Activated CD4-positive, CD25-positive, alpha-beta regulatory T cell treated with anti-CD3 and anti-CD28 coated beads, Interleukin-2, amount 50 U/mL, for 72 hours (primary cell): ENCODE measurements around the gene TTLL11.

Experiments used
- DNase-seq: peaks from one replicate; pipeline ENCODE4 v3.0.0; 2021

The TTLL11 gene

DNA sequence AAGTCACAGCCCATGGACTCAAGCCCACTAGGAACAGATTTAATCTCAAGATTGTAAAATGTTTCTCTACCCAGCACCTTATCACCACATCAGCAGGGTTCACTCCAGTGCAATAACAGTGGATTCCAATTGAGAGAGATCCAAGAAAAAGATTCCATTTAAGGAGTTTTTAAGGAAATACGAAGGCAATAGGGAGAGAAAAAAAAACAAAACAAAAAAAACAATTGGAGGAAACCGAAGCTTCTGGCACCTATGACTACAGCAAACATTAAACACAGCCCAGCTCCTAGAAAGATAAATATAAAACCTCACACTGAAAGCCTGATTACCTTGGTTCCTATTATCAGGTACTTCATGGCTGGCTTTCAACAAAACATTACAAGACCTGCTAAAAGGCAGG lies 249.0 kb downstream of the TTLL11 start:
- DNase-seq, result no peak

DNA sequence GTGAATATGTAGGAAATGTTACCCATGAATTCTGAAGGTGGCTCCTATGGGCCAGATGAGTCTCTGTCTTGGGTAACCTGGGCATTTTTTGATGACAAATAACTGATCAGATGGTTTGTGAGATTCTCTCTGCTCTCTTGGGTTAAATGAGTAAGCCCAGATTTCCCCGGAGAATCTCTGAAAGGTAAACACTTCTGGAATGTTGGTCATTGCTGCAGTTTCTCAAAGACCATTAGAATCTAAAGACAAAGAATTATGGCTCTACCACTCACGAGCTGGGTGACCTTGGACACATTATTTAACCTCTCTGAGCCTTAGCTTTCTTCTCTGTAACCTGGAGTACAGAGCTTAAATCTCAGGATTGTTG lies 250.5 kb downstream of the TTLL11 start:
- no peak for DNase-seq

DNA sequence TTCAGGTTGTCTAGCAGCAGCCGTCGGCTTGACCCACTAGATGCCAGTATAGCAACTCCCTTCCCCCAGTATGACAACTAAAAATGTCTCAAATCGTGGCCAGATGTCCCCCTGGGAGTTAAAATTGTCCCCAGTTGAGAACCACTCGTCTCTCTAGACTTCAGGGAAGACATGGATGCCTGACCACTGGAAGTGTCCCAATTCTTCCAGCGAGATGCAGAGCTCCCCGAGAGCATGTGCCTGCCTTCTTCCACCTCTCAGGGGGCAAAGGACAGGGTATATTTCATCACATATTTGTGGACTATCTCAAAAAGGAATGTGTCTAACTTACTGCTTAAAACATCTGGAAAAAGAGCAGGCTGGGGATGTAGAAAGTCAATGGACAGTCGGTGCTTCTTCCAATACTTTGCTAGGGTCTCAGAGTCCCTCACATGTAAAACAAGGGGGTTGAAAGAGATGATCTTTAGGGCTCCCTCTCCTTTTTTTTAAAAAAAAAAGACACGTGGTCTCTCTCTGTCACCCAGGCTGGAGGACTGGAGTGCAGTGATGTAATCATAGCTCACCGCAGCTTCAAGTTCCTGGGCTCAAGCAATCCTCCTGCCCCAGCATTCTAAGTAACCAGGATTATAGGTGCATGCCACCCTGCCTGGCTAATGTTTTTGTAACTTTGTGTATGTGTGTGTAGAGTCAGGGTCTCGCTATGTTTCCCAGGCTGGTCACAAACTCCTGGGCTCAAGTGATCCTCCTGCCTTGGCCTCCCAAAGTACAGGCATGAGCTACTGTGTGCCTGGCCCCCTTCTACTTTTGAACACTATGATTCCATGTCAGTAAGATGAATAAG lies 251.1 kb downstream of the TTLL11 start:
- DNase-seq, result no peak

DNA sequence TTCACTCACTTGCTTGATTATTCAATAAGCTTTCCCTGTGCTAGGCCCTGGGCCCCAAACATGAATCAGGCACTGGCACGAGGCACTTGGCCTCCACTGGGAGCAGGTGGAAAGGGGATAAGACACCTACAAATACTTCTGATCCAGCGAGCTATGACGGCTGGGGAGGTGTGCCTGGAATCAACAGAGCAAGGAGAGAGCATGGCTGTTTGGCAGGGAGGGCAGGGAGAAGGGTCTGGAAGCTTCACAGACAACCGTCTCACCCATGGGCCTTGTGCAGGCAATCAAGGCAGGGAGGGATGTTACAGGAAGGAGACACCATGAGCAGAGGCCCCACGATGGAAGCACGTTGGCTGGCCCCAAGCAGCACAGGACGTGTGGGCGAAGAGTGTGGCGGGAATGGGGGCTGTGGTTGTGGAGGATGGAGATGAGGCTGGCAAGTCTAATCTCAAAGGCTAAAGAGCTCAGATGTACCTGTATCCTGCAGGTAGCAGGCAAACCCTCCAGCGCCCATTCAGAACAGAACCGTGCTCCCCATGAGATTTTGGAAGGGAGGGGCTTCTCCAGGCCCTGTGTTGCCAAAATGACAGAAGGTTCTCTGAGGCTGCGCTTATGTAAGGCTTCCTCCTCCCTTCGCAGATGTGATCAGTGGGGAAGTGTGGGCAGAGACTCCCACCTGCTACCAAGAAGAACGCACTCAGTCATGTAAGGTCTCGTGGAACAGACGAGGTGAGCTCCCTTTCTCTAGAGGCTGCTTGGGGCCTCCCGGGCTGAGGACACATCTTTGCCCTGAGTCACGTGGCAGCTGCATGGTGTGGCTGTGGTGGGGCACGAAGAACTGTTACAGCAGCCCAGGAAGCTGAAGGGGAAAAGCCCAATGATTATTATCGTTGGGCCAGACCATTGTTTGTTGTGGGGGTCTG lies 252.0 kb downstream of the TTLL11 start:
- DNase-seq, result no peak

DNA sequence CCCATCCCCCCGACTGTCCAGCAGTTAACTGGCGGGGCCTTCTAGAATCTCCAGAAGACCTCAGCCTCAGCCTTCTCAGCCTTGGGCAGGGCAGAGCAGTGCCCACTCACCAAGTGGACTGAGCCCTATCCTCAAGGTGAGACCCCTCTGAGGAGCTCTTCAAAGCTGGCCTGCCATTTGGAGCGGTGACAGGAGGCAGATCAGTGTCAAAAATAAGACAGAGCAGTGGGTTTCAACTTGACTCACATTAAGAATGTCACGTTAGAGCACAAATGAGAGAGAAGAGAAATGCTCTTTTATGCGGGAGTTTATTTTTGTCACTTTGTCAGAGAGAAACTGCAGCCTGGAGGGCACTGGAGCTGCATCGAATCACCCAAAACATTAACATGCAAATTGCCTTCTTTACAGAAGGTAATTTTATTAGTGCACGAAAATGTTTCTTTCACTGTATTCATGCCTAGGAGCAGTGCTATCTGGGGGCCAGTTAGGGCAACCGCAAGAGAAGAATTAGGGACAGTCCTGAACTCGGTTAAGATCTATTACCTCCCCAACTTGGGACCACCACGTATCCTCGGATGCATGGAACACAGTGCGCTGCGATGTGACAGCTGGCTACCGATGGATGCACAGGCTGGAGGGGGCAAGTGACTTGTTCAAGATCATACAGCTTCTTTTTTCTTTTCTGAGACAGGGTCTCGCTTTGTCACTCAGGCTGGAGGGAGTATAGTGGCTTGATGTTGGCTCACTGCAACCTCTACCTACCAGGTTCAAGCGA lies 253.2 kb downstream of the TTLL11 start:
- no peak for DNase-seq

DNA sequence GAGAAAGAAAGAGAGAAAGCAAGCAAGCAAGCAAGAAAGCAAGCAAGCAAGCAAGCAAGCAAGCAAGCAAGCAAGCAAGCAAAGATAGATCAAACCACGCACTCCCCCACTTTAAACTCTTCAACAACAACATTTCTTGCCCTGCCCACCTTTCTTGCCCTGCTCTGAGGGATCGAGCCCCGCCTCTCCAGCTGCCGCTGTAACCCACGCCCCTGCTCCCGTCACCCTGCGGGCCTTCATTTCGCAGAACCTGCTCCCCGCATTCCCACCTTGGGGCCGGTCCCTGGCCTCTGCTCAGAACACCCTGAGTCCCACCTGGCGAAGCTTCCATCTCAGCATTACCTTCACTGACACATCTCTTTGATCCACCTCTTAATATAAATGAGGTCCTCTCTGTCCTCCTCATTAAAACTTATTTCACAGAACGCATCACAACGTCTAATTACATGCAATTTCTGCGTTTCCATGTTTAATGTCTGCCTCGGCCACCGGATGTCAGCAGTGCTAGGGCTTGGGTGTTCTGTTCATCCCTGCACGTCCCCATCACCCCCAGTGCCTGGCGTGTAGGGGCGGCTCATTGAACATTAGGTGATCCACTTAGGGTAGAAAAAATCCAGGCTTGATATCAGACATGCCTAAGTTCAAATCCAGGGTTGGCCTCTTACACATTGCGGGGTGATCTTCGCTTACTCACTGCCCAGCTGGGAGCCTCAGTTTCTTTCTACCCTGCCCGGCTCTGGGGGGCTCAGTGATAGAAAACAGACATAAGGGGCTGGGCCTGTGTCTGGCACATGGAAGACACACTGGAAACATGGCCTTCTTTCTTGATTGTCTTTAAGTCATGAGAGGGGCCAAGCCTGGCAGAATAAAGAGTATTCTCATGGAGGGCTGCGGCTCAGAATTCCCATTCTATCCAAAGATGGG lies 254.1 kb downstream of the TTLL11 start:
- peak; percentile 33 for DNase-seq

DNA sequence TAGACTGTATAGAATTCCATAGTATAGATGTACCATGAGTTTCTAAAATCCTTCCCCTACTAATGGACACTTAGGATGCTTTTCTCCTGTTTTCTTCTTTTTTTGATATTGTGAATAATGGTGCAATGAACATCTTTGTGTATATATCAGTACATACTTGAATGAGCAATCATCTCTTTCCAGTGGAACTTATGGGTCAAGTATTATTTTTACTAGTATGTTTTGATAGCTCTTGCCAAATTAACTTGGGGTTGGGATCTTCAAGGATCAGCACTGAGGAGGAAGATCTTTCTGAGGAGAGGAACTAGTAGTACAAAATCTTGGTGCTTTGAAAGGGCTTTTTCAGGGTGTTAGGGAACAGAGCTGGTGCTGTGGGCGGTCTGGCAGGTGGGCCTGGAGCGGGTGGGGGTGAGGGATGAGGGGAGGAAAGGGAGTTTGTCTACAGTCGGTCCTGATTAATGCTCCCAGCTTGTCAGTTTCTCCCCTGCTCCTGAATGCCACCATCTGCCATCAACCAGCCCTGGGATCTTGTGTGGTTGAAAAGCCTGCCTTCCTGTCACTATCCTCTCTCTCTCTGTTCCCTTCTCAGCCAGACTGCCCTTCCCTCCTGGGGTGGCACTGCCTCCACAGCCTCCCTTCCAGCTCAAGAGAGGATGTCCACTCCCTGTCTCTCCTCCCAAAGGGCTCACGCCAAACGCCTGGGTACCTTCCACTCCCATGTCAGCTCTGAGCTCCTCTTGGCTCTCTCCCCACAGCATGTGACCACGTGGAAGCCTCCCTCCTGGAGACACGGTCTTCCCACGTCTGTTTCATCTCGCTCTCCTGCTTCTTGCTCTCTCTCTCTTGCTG lies 255.8 kb downstream of the TTLL11 start:
- peak; percentile 25 for DNase-seq

DNA sequence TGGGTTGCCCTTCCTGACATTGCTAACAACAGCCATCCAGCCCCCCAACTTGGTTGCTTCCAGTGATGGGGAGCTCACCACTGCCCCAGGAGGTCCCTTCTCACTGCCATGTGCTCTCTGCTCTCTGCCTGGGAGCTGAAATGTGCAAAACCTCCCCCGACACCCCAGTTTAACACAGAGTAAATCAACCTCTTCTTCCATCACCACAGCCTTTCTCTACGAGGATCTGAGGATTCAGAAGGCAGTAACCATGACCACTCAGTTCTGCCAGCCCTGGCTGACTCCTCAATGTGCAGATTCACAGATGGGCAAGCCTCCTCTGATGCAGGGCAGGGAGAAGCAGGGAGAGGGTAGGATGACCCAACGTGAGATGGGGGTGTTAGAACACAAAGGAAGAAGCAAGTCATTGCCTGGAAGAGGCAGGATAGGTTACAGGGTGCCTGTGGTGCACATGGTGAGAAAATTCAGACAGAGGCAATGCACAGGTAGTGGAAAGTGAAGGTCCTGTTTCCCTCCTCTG lies 256.7 kb downstream of the TTLL11 start:
- DNase-seq, result peak; percentile 21

DNA sequence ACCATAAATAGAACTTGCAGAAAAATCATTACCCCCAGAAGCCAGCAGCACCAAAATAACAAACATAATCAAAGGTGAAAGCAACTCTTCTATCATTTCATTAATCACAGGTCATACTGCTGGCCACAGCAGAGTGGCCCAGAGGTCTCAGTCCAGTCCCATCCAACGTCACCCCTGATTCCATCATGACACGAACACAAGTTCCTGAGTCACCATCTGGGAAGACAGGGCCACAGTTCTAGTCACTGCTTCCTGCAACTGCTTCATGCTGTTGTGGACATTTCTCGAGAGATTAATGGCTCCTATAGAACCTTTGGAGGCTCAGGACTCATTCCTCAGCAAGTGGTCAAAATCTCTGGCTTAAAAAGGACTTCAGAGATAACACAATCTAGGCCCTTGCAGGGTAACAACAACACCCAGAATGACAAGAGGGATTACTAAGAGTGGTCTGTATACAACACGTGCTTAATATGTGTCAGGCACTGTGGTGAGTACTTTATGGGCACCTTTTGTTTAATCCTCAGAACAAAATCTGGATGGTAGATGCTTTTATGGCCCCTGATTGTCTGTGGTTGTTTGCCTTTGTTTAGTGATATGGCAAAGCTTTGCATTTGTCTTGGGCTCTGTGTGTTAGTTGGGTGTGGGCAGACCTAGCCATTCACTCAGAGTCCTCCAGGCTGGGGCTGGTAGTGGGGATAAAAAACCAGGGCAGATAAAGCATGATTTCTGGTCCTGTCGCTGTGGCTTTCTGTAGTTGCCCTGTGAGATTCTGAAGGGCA lies 257.3 kb downstream of the TTLL11 start:
- DNase-seq, result no peak

DNA sequence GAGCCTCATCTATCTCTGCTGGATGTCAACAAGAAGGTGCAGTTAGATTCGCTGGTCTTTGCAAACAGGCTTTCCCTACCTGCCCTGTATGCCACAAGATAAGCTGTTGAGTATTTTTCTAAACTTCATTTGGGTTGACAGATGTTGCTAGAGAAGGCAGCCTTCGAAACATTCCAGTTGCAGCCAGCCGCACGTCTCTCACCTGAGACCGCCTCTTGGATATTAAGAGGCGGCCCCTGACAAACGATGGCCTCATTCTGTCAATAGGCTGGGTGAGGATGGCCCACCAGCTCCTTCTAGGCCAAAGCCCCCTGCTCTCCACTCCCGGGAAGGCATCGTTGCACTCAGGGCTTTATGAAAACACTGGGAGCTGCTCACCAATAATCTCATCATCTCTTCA lies 260.0 kb downstream of the TTLL11 start:
- no peak for DNase-seq

DNA sequence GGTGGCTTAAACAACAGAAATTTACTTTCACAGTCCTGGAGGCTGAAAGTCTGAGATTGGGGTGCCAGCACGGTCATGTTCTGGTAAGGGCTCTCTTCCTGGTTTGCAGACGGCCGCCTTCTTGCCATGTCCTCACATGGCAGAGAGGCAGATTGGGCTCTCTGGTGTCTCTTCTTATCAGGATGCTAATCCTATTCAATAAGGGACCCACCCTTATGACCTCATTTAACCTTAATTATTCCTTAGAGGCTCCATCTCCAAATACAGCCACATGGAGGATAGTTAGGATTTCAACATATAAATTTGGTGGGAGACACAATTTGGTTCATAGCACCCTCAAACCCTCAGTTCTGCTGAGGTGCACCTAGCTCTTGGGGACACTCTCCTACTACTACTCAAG lies 261.2 kb downstream of the TTLL11 start:
- no peak for DNase-seq

DNA sequence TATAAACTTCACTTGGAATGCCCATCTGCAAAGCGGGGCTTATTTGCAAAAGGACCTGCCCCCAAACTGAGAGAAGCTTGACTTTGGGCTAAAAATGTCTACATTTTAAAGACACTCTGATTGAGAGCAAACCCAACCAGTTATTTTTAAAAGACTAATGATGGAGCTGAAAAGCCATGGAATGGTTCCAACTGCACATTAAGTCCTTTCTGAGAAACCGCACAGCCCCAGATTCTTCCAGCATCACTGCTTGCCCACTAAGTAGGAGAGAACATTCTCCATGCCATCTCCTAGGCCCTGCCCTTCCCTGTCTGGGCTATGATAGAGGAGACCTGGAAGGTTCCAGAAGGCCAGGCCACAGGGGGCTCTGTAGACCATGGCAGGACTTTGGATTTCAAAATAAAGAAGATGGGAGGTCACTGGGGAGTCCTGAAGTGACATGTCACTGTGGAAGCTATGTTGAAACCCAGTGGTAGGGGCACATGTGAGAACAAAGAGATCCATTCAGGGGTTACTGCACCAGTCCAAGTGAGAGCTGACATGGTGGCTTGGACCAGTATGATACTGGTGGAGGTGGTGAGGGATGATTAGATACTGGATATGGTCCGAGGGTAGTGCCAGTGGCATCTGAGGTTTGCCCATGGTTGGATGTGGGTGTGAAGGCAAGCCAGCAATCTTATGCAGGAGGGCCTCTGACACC lies 262.5 kb downstream of the TTLL11 start:
- DNase-seq, result no peak

DNA sequence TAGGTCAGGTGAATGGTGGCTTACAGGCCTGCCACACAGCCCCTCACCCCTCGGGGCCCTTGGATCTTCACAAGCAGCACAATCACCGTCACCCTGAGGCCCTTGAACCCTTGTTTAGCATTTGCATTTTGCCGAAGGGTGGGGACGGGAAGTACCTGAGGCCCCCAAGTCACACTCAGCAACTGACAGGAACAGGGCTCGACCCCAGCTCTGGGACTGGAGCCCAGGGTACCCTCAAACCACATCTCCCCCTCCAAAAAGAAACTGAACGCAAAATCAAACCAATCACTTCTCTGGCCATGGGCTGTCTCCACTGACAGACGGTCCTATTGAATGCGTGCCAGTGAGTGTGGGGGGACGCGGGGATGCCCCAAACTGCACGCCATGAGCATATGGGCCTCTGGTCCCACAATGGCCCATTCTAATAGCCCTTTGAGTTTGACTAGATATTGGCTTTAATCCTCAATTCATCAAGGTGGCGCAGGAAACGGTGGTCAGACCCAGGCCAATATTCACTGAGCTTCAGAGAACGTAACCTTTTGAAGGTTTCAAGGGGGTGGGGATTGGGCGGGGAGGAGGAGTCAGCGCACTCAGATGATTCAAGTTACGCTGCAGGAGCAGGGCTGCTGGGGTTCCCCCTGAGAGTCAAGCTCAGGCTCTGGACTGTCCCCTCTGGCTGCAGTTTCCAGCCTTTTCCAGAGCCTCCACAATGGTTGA lies 265.7 kb downstream of the TTLL11 start:
- peak; percentile 28 for DNase-seq

DNA sequence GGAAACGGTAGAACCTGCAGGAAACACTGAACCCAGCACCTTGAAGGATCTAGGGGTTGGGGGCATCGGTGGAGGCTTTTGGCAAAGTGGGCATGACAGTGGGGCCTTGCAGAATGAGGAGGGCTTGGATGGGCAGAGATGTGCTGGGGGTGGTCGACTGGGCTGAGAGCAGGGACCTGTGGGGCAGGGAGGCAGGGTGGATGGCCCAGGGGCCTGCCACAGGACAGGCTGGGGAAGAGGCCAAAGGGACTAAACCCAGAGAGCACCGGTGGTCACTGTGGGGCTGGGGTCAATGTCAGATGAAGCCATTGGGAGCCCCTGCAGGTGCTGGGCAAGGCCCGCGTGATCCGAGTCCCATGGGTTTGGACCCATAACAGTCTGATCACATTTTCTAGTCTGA lies 266.4 kb downstream of the TTLL11 start:
- DNase-seq, result no peak

DNA sequence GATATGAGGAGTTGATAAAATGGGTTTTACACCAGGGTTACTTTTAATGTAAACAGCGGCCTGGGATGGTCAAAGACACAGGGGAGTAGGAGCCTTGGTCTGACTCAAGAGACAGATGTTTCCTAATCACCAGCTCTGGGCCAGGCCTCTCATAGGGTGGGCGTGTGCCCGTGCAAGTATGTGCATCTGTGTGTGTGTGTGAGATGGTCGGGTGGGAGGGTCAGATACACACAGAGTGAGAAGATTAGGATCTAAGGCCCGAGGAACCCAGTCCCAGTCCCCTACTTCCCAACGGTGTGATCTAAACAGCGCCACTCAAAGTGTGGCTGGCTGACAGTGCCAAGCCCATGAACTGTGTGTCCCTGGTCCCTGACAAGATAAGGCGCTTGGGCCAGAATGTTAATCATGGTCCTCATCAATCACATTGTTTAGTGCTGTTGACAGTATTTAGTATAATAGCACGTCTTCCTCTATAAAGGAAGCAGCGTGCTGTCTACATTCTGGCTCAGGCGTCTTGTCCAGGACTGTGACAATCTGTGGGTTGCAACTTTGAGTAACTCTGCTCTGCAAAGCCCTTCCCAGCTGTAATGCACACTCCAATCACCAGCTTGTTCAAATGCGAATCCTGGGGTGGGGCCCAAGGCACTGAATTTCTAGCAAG lies 267.9 kb downstream of the TTLL11 start:
- peak; percentile 11 for DNase-seq

DNA sequence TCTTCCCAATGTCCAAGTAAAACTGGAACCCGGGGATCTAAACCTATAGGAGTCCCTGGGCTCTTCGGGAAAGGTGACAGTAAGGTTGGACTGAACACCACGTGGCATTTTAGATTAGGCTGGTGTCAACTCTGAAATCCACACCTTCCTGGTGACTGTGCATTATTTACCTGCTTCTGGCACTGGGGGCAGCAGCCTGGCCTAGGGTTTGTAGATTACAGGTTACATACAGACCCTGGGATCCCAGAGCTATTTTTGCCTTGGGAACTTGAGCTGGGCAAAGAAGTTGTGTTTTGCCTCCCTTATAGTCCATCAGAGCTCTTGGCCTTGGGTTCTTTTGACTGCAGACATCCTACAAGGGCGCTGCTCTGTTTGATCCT lies 268.5 kb downstream of the TTLL11 start:
- DNase-seq, result no peak

DNA sequence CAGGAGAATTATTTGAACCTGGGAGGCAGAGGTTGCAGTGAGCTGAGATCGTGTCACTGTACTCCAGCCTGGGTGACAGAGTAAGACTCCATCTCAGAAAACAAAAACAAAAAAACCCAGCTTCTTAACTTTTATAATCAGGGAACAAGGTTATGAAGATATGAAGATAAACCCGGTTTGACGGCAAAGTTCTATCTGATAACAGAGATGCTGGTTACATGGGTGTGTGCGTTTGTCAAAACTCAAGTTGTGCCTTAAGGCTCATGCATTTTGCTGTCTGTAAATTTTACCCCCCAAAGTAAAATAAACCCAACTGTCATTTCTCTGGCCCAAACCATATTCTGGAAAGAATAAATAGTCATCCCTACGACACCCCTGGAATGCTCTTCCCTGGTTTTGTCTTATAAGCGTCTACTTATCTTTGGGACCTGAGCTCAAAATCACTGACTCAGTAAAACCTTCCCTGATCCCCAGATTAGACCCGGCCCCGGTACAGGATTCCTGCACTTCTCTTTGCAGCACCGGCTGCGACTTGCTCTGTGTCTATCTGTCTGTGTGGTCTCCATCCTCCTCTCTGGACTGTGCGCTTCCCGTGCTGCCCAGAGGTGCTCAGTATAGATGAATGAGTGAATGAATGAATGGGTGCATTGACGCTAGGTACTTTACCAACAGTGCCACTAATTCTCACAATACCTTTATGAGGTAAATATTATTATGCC lies 269.5 kb downstream of the TTLL11 start:
- no peak for DNase-seq
